T-helper 1 cell treated with Interleukin-12 subunit alpha and Interleukin-12 subunit beta and Interleukin-4 antibody, amounts not matched to agents 30 ng/mL and 1 ng/mL, for 36 hours (primary cell): Measurements from ENCODE around the gene APOL2. TPM values are rescaled to one million over a fixed set of nuclear protein-coding genes. Genes with fewer than 3 reads are reported as not detected.
"Not testable (repeated sequence)": the region's sequence is repeated elsewhere in the genome, so short reads cannot be mapped to it uniquely, and the experiment has no call there.

Experiments used
- intact Hi-C: fragments of 100-400 bp; cut with micrococcal nuclease; formaldehyde crosslinking; loops from one replicate; pipeline ENCODE4 v1.15.1; 2024
- total RNA-seq: library from RNA; stranded (reverse); gene quantifications from 2 replicates; pipeline ENCODE4 v1.2.3, GENCODE V29; 2022

The APOL2 gene
- total RNA-seq: 128 and 140 TPM in 2 replicates

DNA sequence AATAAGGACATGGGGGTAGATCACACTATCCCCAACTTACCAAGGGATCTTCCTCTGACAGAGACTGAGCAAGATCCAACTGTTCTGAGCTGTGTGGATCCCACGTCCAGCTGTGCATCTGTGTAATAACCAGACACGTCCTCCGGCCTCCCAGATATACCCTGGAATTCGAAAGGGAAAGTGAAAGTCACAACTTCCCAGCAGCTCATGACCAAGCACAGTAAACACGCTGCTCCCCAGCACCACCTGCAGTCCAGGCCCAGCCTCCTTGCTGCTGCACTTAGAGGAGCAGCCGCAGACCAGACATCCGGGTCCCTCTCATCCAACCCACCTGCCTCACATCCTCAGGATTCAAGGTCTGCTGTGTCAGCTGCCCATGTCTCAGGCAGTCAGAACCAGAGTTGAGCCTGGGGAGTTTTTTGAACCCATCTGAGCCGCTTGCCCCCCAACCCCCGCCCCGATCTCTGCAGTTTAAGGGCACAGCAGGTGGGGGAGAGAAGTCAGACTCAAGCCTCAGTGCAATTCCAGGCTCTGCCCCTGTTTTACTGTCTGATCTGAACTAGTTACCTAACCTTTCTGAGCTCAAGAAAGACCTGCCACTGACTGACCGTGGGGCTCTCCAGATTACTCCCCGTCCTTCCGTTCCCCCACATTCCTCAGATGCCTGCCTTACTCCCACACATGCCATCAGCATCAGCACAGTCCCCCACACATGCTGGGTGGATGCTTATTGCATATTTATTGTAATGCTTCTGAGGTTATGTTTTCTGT lies at the start of gene APOL2:
Gene APOL2, minus strand, starts transcription at position 127 of the 771 bp plus-strand sequence. CDS start 6,365 bp downstream, outside the sequence.
- intact Hi-C loops: loop anchor here (1.0 to 5.0 kb wide), 9 partner anchors 14 to 591 kb away; partner anchors contain the start of genes APOL1, APOL3, APOL6 and EIF3D

DNA sequence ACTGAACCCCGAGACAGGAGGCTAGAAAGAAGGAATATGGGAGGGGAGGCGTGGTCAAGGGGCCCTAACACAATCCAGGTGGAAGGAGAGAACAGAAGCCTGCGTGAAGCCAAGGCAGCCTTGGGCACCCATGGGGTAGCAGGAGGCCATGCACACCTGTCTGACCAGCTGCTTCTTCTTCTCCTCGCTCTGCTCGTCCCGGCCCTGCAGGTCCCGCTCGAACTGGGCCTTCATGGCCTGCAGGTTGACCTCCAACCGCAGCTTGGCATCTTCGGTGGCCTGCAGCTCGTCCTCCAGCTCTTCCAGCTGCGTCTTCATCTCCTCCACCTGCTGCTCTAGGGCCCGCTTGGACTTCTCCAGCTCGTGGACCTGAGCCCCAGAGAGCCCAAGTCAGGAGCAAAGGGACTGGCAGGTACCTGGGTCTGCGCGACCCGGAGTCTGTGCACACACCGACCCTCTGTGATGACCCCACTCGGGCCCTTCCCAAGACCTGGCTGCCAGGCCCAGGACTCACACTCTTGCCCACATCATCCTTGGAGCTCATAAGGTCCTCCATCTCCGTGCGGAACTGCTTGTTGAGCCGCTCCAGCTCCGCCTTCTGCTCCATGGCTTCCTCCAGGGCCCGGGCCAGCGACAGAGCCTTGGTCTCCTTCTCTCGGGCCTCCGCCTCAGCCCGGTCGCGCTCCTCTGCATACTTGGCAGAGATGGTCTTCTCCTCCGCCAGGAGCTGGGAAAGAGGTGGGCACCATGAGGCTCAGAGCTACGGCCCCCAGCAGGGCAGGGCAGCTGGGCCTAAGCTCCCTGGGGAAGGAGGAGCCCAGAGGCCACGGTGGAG lies 49.5 kb upstream of the APOL2 start:
- intact Hi-C loops: no loop called here

GRCh38 chr22:36287881-36288515 lies 48.7 kb upstream of the APOL2 start:
- intact Hi-C loops: no loop called here

GRCh38 chr22:36286096-36286957 lies 47.0 kb upstream of the APOL2 start:
- intact Hi-C loops: no loop called here

DNA sequence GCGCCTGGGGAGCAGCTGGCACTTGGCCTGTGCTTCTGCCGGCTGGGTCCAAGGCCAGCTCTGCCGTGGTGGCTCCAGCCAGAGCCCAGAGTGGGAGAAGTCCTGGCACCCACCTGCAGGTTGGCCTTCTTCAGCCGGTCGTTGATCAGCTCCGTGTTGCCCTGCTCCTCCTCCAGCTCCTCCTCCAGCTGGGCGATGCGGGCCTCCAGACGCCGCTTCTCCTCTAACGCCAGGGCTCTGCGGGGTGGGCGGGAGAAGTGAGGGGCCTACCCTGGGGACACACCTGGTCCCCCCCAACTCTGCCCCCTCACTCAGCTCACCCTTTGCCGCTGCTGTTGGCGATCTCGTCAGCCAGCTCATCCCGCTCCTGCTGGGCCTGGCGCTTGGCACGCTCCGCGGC lies 46.2 kb upstream of the APOL2 start:
- intact Hi-C loops: no loop called here

GRCh38 chr22:36285017-36285416 lies 45.7 kb upstream of the APOL2 start:
- intact Hi-C loops: no loop called here

DNA sequence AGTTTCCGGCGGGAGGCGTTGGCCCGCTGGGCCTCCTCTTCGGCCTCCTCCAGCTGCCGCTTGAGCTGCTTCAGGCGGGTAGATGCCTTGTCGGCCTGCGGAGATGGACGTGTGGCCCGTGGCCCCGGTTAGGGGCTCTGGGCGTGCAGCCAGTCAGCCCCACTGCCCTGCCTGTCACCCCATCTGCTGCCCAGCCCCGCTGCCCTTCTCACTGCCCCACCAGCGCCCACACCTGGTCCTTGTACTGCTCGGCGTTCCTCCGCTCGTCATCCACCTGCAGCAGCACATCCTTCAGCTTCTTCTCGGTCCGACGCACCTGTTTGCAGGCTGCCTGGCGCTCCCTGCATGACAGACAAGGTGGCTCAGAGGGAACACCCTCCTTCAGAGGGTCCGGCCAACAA lies 44.8 kb upstream of the APOL2 start:
- intact Hi-C loops: no loop called here

GRCh38 chr22:36282328-36282831 lies 43.1 kb upstream of the APOL2 start:
- intact Hi-C loops: no loop called here

- intact Hi-C loops: no loop called here
Observed at GRCh38 chr22:36281781-36282327, 42.5 kb upstream of the APOL2 start.

- intact Hi-C loops: no loop called here
Observed at GRCh38 chr22:36280379-36280778, 41.1 kb upstream of the APOL2 start.

DNA sequence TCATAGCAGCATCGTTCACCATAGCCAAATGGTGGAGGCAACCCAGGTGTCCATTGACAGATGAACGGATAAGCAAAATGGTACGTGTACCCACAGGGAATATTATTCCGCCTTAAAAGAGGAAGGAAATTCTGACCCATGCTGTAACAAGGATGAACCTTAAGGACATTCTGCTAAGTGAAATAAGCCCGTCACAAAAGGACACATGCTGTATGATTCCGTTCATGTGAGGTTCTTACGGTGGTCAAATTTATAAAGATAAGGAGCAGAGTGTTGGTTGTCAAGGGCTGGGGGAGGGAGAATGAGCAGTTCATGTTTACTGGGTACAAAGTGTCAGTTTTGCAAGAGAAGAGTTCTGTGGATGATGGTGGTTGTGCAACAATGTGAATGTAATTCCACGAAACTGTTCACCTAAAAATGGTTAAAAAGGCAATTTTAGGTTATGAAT lies 39.9 kb upstream of the APOL2 start:
- intact Hi-C loops: no loop called here

DNA sequence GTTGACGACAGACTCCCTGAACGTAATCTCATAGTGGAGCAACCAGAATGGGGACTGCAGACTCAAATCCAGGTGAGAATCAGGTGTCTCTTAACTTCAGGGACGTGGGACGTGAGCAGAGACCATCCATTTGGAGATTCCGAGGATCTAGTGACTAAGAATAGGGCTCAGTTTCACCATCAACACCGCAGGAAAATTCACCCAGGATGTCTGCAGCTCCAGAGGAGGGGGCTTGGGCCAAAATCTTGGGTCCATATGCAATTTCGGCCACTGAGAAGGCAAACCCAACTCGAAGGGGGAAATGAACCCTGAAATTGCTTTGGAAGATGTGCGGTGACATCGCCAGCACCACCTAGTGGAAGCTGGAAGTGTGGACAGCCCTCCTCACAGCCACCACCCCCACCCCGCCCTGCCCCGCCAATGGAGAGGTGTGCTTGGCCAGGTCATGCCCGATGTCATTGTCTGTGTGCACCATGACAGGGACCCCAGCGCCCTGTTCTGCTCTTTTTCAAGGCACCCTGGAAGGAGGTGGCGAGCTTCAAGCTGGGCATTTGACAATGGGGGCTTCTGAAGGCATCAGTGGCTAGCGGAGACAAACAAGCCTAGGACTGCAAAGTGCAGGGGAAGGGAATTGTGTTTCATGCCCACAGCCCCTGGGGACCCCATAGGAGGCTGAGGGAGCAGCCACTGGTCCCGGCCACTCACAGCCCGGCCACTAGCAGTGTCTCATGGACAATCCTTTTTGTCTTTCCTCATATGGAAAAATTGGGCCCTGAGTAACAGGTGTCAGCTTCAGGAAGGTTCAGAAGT lies 38.4 kb upstream of the APOL2 start:
- intact Hi-C loops: loop anchor here (1.0 to 2.0 kb wide), 2 partner anchors 38 to 83 kb away; partner anchors contain the start of gene APOL2

- intact Hi-C loops: no loop called here
Observed at GRCh38 chr22:36274531-36274930, 35.2 kb upstream of the APOL2 start.

DNA sequence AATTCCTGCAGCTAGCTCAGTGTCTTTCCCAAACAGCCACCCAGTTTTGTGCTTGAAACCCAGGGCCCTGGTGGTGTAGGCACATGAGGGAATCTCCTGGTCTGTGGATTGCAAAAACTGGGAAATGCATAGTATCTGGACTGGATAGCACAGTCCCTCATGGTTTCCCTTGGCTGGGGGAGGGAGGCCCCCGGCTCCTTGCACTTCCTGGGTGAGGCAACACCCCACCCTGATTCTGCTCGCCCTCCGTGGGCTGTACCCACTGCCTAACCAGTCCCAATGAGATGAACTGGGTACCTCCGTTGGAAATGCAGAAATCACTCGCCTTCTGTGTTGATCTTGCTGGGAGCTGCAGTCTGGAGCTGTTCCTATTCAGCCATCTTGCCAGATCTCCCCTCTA lies 32.6 kb upstream of the APOL2 start:
- intact Hi-C loops: not testable (repeated sequence)

DNA sequence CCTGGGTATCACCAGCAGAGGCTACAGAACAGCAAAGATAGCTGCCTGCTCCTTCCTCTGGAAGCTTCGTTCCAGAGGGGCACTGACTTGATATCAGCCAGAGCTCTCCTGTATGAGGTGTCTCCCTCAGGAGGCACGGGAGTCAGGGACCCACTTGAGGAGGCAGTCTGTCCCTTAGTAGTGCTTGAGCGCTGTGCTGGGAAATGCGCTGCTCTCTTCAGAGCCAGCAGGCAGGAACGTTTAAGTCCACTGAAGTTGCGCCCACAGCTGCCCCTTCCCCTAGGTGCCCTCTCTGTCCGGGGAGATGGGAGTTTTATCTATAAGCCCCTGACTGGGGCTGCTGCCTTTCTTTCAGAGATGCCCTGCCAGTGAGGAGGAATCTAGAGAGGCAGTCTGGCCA lies 31.9 kb upstream of the APOL2 start:
- intact Hi-C loops: not testable (repeated sequence)

- intact Hi-C loops: no loop called here
Observed at GRCh38 chr22:36267896-36268485, 28.7 kb upstream of the APOL2 start.

- intact Hi-C loops: no loop called here
Observed at GRCh38 chr22:36267058-36267457, 27.7 kb upstream of the APOL2 start.

DNA sequence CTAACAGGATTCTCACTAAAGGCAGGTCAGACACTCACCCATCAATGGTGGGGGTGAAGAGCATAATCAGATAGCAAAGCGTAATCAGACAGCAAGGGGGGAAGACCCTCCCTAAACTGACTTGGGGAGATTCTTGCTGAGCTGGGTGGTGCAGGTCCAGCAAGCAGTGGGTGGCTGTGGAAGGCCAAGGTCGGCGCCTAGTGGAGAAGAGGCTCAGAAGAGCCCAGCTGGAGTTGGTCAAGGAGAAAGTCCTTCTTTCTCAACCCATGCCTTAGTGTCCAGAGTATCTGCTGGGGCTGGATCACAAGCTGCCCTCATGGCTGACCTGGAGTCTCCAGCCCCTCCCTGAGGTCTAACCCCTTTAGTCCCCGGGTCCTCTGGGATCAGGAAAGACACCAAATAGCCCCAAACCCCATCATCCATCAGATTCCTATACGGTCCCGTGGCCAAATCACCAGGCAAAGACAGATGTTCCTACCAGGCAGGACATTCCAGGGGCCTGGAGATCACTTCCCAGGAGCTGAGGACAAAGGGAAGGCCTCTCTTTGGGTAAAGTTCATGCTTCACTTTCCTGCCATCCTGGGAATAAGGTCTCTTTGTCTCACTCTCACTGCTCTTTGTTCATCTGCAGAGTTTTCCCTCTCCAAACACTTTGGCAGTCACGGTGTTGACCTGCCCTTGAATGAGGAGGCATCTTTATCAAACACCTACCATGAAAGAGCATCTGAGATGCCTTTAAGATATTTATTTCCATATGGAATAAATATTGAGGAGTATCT lies 24.7 kb upstream of the APOL2 start:
- intact Hi-C loops: not testable (repeated sequence)
